Measurements from ENCODE around the gene AFAP1L2.

AFAP1L2 gene

DNA sequence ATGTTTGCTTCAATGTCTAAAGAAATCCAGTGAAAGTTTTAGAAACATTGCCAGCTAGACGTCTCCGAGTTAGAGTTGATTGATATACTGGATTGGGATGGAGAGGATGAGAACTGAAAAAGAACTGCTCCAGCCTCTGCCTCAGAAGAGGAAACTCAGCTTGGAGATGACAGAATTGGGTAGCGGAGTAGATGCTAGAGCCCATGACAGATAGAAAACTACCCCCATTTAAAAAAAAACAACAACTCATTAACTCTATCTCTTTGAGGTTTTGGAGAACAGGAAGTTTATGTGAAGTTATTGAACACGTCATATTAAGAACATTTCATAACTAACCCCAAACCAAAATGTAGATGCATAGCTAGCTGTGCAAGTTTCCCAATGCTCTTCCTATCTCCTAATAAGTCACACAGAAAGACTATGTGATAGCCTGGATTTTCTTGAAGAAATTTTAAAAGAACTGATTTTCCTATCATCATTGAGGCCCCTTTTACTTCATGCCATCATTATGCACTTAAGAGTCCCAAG is 28.3 kb upstream of the AFAP1L2 start:
- Histone ChIP-seq H3K9me3 (ENCODE audit: control insufficient read depth, insufficient read depth, low read length) (no peaks in the 10 kb centered on the region), H3K27me3 (ENCODE audit: control insufficient read depth, insufficient read depth, low read length) (no peaks in the 10 kb centered on the region), H3K4me3 (ENCODE audit: low read length) (no peak overlapping the region), H3K27ac (ENCODE audit: low read length) (no peak overlapping the region), H3K36me3 (ENCODE audit: control insufficient read depth, insufficient read depth, low read length) (no peaks in the 10 kb centered on the region), H3K4me1 (ENCODE audit: control insufficient read depth, insufficient read depth, low read length) (no peaks in the 10 kb centered on the region; the same call in 1 of the 2 replicates)
- no peak for DNase-seq (ENCODE audit: low read depth, low spot score)
- WGBS (ENCODE audit: insufficient coverage, insufficient read length): no CpG with 5 or more reads among the region's 4 CpGs

DNA sequence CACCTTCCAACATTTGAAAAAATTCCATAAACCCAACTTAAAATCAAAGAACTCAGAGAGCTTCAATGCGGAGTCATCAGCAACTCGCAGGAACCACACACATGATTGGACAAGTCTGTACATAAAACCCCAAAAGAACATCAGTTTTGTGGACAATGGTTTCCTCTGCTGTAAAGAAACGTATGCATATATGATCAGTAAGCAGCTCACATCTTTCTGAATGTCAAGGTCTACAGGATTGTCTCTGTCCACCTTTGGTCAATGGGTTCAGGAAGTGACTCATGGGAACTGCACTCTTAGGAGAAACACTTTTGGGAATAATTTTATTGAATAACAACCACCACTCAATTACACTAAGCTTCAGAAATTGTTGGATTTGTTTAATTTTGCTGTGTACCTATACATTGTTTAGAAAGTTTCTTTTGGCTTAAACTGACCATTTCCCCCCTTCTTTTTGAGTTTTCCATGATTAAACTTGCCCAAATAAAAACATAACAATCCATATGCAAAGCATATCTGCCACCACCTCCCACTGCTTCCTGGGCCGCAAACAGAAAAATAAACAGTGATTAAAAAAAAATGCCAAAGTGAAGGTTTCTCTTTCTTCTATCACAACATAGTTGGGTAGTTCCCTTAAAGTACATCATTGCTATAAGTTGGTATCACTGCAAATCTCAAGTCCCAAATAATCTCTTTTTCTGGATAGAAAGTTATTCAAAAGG is 27.3 kb upstream of the AFAP1L2 start:
- H3K36me3 ChIP-seq (ENCODE audit: control insufficient read depth, insufficient read depth, low read length): no peaks in the 10 kb centered on the region
- no CpG with 5 or more reads among the region's 4 CpGs for WGBS (ENCODE audit: insufficient coverage, insufficient read length)
- DNase-seq (ENCODE audit: low read depth, low spot score): no peak

DNA sequence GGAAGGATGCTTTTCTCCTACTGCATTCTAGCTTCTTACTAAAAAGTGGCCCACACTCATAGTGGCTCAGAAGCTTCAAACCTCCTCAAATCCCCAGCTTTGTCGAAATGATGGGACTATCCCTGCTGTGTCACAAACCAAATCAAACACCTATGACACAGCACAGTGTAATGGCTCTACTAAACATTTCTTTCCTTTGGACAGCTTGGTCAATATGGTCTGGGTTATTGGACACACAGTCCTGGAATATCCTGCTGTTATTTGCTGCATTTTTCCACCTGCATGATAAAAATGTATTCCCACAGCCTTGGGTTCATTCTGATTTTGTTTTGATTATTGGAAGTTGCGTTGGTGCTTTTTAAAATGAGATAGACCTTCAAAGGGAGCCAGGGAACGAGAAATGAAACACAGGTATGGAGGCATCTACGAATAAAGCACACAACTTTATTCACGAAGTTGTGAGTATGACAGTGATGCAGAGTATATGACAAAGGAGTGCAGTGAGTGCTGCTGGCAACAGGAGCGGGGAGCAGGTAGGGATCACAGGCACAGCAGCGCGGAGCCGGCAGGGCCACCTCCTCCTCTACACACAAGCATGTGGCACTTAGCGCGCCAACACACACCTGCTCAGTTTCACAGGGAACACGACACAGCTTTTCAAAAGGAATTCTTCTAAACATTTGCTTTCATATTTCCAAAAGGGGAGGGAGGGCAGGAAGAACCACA is 26.5 kb upstream of the AFAP1L2 start:
- no peaks in the 10 kb centered on the region for H3K9me3 ChIP-seq (ENCODE audit: control insufficient read depth, insufficient read depth, low read length)
- H3K27me3 ChIP-seq (ENCODE audit: control insufficient read depth, insufficient read depth, low read length): no peaks in the 10 kb centered on the region
- no peaks in the 10 kb centered on the region for H3K36me3 ChIP-seq (ENCODE audit: control insufficient read depth, insufficient read depth, low read length)
- no CpG with 5 or more reads among the region's 12 CpGs for WGBS (ENCODE audit: insufficient coverage, insufficient read length)
- no peak for DNase-seq (ENCODE audit: low read depth, low spot score)
- peaks cover 3% of the 10 kb centered on the region; the same call in 1 of the 2 replicates for H3K4me1 ChIP-seq (ENCODE audit: control insufficient read depth, insufficient read depth, low read length)
- H3K4me3 ChIP-seq (ENCODE audit: low read length): no peak overlapping the region
- H3K27ac ChIP-seq (ENCODE audit: low read length): no peak overlapping the region

More for the DNA sequence above, 27.3 kb upstream of the AFAP1L2 start:
- peaks cover 3% of the 10 kb centered on the region; the same call in 1 of the 2 replicates for H3K4me1 ChIP-seq (ENCODE audit: control insufficient read depth, insufficient read depth, low read length)
- H3K27me3 ChIP-seq (ENCODE audit: control insufficient read depth, insufficient read depth, low read length): no peaks in the 10 kb centered on the region
- no peak overlapping the region for H3K27ac ChIP-seq (ENCODE audit: low read length)
- H3K9me3 ChIP-seq (ENCODE audit: control insufficient read depth, insufficient read depth, low read length): no peaks in the 10 kb centered on the region
- H3K4me3 ChIP-seq (ENCODE audit: low read length): no peak overlapping the region

DNA sequence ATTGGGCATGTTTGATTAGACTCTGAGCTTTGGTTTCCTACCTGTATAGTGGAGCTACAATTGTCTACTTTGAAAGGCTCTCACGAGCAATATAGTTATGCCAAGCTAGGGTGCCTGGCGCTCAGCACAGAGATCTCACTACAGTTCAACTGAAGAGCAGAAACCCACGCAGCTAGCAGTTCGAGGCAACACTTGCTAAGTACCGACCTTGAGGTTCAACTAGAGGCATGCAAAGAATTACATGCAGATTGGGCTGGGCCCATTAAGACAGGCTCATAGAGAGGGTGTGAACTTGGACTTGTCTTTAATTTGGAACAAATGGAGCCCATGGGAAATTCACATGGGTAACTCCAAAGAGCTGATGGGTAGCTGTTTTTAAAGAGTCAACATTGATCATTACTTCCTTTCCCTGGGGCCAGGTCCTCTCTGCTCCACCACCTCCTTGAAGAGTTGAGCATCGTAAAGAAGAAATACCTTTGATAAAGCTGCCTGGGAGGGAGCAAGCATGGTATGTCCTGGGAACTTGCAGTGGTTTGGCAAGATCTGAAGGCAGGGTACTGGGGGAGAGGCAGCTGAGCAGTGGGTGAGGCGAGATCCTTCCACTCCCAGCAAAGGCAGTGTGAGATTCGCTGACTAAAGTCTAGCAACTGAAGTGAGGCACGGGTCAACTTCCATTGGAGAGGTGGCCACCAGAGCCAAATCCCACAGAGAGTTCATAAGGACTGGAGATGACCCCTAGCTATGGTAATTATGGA is 25.5 kb upstream of the AFAP1L2 start:
- DNase-seq (ENCODE audit: low read depth, low spot score): no peak
- no CpG with 5 or more reads among the region's 9 CpGs for WGBS (ENCODE audit: insufficient coverage, insufficient read length)
- Histone ChIP-seq H3K4me1 (ENCODE audit: control insufficient read depth, insufficient read depth, low read length) (peaks cover 3% of the 10 kb centered on the region; the same call in 1 of the 2 replicates), H3K27ac (ENCODE audit: low read length) (no peak overlapping the region), H3K27me3 (ENCODE audit: control insufficient read depth, insufficient read depth, low read length) (no peaks in the 10 kb centered on the region), H3K4me3 (ENCODE audit: low read length) (no peak overlapping the region), H3K36me3 (ENCODE audit: control insufficient read depth, insufficient read depth, low read length) (no peaks in the 10 kb centered on the region), H3K9me3 (ENCODE audit: control insufficient read depth, insufficient read depth, low read length) (no peaks in the 10 kb centered on the region)

DNA sequence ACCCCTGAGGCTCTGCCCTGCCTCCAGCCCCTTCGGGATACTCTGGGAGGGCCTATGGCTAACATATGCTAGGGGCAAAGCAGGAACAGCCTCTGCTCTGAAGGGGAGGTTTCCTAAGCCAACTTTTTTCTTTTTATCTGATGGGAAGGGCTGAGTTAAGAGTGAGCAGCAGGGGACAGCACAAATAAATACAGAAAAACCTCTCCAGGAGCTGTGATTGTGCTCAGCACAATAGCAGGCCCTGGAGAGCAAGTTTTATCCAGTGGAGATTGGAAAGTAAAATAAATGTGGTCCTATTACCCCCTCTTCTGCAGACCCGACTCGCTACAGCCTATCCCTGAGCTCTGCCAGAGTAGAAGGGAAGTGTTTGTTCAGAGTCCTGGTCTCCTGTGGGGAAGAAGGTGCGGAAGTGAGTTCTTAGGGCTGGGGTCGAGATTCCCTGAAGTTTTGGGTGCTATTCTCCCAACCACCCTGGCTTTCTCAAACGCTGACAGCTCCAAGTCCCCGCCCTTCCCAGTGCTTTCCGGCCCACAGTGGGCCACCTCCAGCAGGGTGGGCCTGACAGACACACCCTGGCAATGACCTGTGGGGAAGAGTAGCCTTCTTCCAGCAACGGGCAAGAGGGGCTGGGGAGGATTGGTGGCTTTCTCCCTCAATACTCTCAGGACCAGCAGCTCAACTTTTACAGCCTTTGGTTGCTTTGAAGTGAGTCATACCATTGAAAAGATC is 23.0 kb upstream of the AFAP1L2 start:
- Histone ChIP-seq H3K27ac (ENCODE audit: low read length) (no peak overlapping the region), H3K9me3 (ENCODE audit: control insufficient read depth, insufficient read depth, low read length) (no peaks in the 10 kb centered on the region), H3K4me3 (ENCODE audit: low read length) (no peak overlapping the region), H3K4me1 (ENCODE audit: control insufficient read depth, insufficient read depth, low read length) (peaks cover 3% of the 10 kb centered on the region; the same call in 1 of the 2 replicates), H3K27me3 (ENCODE audit: control insufficient read depth, insufficient read depth, low read length) (no peaks in the 10 kb centered on the region), H3K36me3 (ENCODE audit: control insufficient read depth, insufficient read depth, low read length) (no peaks in the 10 kb centered on the region)
- WGBS (ENCODE audit: insufficient coverage, insufficient read length): no CpG with 5 or more reads among the region's 9 CpGs
- no peak for DNase-seq (ENCODE audit: low read depth, low spot score)

DNA sequence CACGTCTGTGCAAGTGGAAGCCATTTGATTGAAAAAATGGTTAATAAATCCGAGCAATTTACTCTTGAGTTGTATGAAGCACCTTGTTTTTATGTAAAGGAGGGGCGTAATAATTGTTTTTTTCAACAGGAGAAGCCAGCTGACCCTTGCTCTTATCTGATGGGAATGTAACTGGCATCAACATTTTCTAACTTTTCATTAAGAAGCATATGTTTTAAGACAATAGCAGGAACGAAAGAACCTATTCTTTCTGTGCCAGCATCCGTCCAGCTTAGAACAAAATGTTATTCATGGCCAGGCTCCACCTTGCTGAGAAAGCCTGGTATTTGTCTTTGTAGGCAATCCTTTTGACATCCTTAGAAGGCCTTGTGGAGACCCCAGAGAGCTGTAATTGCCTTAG is 22.2 kb upstream of the AFAP1L2 start:
- H3K4me3 ChIP-seq (ENCODE audit: low read length): no peak overlapping the region
- H3K4me1 ChIP-seq (ENCODE audit: control insufficient read depth, insufficient read depth, low read length): peaks cover 3% of the 10 kb centered on the region; the same call in 1 of the 2 replicates
- H3K27ac ChIP-seq (ENCODE audit: low read length): no peak overlapping the region
- DNase-seq (ENCODE audit: low read depth, low spot score): no peak
- no peaks in the 10 kb centered on the region for H3K27me3 ChIP-seq (ENCODE audit: control insufficient read depth, insufficient read depth, low read length)
- WGBS (ENCODE audit: insufficient coverage, insufficient read length): no CpG with 5 or more reads among the region's 5 CpGs
- H3K9me3 ChIP-seq (ENCODE audit: control insufficient read depth, insufficient read depth, low read length): no peaks in the 10 kb centered on the region
- H3K36me3 ChIP-seq (ENCODE audit: control insufficient read depth, insufficient read depth, low read length): no peaks in the 10 kb centered on the region

DNA sequence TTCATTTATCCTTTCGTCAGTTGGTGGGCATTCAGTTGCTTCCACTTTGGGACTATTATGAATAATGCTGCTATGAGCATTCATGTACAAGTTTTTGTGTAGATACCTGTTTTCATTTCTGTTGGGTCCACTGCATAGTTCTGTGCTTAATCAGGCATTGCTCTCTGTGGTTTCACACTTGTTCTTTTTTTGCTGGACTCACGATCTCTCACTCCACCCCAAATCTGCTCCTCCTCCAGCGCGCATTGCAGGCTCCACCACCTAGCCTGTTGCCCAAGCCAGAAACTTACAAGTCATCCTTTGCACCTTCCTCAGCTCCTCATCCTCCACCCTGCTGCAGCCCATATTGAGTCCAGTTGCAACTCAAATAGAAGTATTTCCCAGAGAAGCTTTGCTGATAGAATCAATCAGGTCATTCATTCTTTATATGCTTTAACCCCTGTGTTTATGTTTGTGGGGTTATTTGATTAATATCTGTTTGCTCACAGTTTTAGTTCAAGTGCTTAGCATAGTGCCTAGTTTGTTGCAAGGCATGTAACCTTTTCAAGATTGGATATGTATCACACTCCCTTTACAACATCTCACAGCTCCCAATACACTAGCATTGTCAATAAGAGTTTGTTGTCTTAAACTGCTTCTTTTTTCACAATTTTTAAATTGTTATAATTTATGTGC is 16.6 kb upstream of the AFAP1L2 start:
- H3K27me3 ChIP-seq (ENCODE audit: control insufficient read depth, insufficient read depth, low read length): no peaks in the 10 kb centered on the region
- WGBS (ENCODE audit: insufficient coverage, insufficient read length): no CpG with 5 or more reads among the region's 4 CpGs
- H3K4me3 ChIP-seq (ENCODE audit: low read length): no peak overlapping the region
- no peaks in the 10 kb centered on the region; the same call in 1 of the 2 replicates for H3K4me1 ChIP-seq (ENCODE audit: control insufficient read depth, insufficient read depth, low read length)
- H3K27ac ChIP-seq (ENCODE audit: low read length): no peak overlapping the region
- no peaks in the 10 kb centered on the region for H3K36me3 ChIP-seq (ENCODE audit: control insufficient read depth, insufficient read depth, low read length)
- no peaks in the 10 kb centered on the region for H3K9me3 ChIP-seq (ENCODE audit: control insufficient read depth, insufficient read depth, low read length)
- DNase-seq (ENCODE audit: low read depth, low spot score): no peak

DNA sequence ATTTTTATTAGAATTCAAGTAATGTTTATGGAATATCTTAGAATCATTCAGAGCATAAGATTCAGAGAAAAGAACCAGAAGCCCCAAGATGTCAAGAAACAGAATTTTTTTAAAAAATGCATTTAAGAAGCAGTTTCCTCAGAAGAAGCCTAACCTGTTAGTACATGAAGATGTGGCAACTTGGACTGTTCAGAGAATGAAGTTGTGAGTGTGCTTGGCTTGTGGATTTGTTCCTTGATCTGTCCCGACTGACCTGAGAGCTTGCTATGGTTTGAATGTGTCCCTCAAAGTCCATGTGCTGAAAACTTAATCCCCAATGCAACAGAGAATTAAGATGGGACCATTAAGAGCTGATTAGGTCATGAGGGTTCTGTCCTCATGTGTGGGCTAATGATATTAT is 13.8 kb upstream of the AFAP1L2 start:
- Histone ChIP-seq H3K27me3 (ENCODE audit: control insufficient read depth, insufficient read depth, low read length) (no peaks in the 10 kb centered on the region), H3K4me3 (ENCODE audit: low read length) (no peak overlapping the region), H3K36me3 (ENCODE audit: control insufficient read depth, insufficient read depth, low read length) (no peaks in the 10 kb centered on the region), H3K27ac (ENCODE audit: low read length) (no peak overlapping the region), H3K9me3 (ENCODE audit: control insufficient read depth, insufficient read depth, low read length) (no peaks in the 10 kb centered on the region), H3K4me1 (ENCODE audit: control insufficient read depth, insufficient read depth, low read length) (no peaks in the 10 kb centered on the region; the same call in 1 of the 2 replicates)
- WGBS (ENCODE audit: insufficient coverage, insufficient read length): no CpG with 5 or more reads among the region's 1 CpG
- no peak for DNase-seq (ENCODE audit: low read depth, low spot score)

DNA sequence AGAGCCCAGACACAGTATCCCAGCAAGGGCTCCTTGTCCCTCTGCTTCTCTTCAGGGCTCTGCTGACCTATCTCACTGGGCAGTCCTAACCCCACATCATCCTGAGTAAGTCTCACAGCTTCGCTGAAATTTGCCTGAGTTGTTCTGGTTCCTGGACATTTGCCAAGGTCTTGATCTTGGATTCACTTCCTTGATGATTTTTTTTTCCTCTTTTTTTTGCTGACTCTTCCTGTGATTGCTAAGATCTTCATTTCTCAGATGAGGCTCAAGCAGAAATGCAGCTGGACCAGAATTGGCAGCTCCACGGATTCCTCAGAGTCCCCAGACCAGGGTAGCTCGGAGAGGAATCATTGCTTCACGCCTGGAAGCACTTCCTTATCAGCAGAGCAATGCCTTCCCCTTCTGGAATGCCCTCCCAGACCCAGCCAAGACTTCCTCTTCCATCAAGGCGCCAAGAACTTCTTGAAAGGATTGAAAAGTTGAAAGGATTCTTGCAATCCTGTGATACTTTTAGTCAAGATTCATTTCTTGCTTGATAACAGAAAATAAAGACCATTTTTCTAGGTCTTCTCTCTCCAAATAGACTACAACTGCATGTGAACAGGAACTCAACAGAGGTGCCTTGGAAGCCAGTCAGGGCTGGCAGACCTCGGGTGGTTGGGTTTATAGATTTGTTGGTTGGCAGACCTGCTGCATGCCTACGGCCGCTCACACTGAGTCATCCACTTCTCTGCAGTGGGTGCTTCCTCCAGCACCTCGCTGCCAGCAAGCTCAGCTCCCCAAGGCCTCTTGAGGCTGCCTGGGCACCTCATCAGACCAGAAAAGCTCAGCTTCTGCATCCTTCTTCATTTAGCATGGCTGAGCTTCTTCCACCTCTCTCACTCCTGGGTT is 8.8 kb upstream of the AFAP1L2 start:
- H3K27me3 ChIP-seq (ENCODE audit: control insufficient read depth, insufficient read depth, low read length): no peaks in the 10 kb centered on the region
- WGBS (ENCODE audit: insufficient coverage, insufficient read length): no CpG with 5 or more reads among the region's 9 CpGs
- peaks cover 2% of the 10 kb centered on the region; the same call in 1 of the 2 replicates for H3K4me1 ChIP-seq (ENCODE audit: control insufficient read depth, insufficient read depth, low read length)
- no peaks in the 10 kb centered on the region for H3K9me3 ChIP-seq (ENCODE audit: control insufficient read depth, insufficient read depth, low read length)
- no peak for DNase-seq (ENCODE audit: low read depth, low spot score)
- no peak overlapping the region for H3K4me3 ChIP-seq (ENCODE audit: low read length)
- no peak overlapping the region for H3K27ac ChIP-seq (ENCODE audit: low read length)
- H3K36me3 ChIP-seq (ENCODE audit: control insufficient read depth, insufficient read depth, low read length): no peaks in the 10 kb centered on the region

Measured in iPS DF 6.9 (cell line).